Ishikawa (cell line): ENCODE data around the gene ELFN1.

Experiments used
- CEBPB ChIP-seq: IDR thresholded peaks from 2 replicates; pipeline ENCODE4 v1.6.1; 2012
- CREB1 ChIP-seq: IDR thresholded peaks from 2 replicates; pipeline ENCODE4 v1.6.1; 2012; ENCODE audit warnings: low read depth
- EGR1 ChIP-seq: IDR thresholded peaks from 2 replicates; pipeline ENCODE4 v1.6.1; 2012
- EP300 ChIP-seq: IDR thresholded peaks from 2 replicates; pipeline ENCODE4 v1.6.1; 2012; ENCODE audit warnings: borderline replicate concordance
- FOXM1 ChIP-seq: IDR thresholded peaks from 2 replicates; pipeline ENCODE4 v1.6.1; 2012; ENCODE audit warnings: low read depth, borderline replicate concordance
- NFIC ChIP-seq: IDR thresholded peaks from 2 replicates; pipeline ENCODE4 v1.6.1; 2012
- RAD21 ChIP-seq: IDR thresholded peaks from 2 replicates; pipeline ENCODE4 v1.6.1; 2012; ENCODE audit warnings: low read depth
- TAF1 ChIP-seq: IDR thresholded peaks from 2 replicates; pipeline ENCODE4 v1.6.1; 2012; ENCODE audit warnings: low read depth, mild to moderate bottlenecking
- TCF12 ChIP-seq: IDR thresholded peaks from 2 replicates; pipeline ENCODE4 v1.6.1; 2012; ENCODE audit warnings: low read depth
- TEAD4 ChIP-seq: IDR thresholded peaks from 2 replicates; pipeline ENCODE4 v1.6.1; 2012
- YY1 ChIP-seq: IDR thresholded peaks from 2 replicates; pipeline ENCODE4 v1.6.1; 2012; ENCODE audit warnings: low read depth
- ZBTB7A ChIP-seq: IDR thresholded peaks from 2 replicates; pipeline ENCODE4 v1.6.1; 2012; ENCODE audit warnings: low read depth
- TF ChIP-seq, protein P1 (sequence below): IDR thresholded peaks from 2 replicates; pipeline ENCODE4 v1.6.1; 2012; ENCODE audit warnings: low read depth, mild to moderate bottlenecking
- TF ChIP-seq, protein P2 (sequence below): IDR thresholded peaks from 2 replicates; pipeline ENCODE4 v1.6.1; 2012
- TF ChIP-seq, protein P3 (sequence below): IDR thresholded peaks from 2 replicates; pipeline ENCODE4 v1.6.1; 2012

ELFN1 gene

DNA sequence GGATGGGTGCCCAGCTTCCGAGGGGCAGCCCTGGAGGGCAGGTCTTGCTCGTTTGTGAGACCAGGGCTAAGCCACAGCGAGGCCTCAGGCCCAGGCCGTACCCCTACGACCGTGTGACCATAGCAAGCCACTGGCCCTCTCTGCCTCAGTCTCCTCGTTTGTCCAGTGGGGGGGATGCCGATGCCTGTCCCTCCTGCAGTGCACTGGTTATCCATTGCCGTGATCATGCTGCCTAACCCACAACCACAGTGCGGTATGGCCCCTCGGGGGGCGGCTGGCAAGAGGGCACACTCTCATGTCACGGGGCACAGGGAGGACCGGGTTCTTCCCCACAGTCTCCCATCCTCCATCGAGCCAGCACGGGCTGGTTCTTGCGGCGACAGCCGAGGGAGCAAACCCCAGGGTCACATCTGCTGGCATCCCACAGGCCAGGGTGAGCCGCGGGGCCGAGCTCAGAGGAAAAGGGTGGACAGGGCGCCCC, 80.5 kb downstream of the ELFN1 start:
- no peak for TF ChIP-seq EGR1
- TF ChIP-seq, protein P1, sequence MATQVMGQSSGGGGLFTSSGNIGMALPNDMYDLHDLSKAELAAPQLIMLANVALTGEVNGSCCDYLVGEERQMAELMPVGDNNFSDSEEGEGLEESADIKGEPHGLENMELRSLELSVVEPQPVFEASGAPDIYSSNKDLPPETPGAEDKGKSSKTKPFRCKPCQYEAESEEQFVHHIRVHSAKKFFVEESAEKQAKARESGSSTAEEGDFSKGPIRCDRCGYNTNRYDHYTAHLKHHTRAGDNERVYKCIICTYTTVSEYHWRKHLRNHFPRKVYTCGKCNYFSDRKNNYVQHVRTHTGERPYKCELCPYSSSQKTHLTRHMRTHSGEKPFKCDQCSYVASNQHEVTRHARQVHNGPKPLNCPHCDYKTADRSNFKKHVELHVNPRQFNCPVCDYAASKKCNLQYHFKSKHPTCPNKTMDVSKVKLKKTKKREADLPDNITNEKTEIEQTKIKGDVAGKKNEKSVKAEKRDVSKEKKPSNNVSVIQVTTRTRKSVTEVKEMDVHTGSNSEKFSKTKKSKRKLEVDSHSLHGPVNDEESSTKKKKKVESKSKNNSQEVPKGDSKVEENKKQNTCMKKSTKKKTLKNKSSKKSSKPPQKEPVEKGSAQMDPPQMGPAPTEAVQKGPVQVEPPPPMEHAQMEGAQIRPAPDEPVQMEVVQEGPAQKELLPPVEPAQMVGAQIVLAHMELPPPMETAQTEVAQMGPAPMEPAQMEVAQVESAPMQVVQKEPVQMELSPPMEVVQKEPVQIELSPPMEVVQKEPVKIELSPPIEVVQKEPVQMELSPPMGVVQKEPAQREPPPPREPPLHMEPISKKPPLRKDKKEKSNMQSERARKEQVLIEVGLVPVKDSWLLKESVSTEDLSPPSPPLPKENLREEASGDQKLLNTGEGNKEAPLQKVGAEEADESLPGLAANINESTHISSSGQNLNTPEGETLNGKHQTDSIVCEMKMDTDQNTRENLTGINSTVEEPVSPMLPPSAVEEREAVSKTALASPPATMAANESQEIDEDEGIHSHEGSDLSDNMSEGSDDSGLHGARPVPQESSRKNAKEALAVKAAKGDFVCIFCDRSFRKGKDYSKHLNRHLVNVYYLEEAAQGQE: no peak
- TF ChIP-seq, protein P2, sequence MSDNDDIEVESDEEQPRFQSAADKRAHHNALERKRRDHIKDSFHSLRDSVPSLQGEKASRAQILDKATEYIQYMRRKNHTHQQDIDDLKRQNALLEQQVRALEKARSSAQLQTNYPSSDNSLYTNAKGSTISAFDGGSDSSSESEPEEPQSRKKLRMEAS: no peak
- no peak for TF ChIP-seq NFIC
- no peak for TF ChIP-seq CREB1
- TF ChIP-seq EP300: no peak
- no peak for TF ChIP-seq RAD21
- TF ChIP-seq TAF1: no peak
- no peak for TF ChIP-seq ZBTB7A
- TF ChIP-seq YY1: no peak
- TF ChIP-seq, protein P3, sequence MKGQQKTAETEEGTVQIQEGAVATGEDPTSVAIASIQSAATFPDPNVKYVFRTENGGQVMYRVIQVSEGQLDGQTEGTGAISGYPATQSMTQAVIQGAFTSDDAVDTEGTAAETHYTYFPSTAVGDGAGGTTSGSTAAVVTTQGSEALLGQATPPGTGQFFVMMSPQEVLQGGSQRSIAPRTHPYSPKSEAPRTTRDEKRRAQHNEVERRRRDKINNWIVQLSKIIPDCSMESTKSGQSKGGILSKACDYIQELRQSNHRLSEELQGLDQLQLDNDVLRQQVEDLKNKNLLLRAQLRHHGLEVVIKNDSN: no peak
- no peak for TF ChIP-seq FOXM1
- TF ChIP-seq CEBPB: no peak

DNA sequence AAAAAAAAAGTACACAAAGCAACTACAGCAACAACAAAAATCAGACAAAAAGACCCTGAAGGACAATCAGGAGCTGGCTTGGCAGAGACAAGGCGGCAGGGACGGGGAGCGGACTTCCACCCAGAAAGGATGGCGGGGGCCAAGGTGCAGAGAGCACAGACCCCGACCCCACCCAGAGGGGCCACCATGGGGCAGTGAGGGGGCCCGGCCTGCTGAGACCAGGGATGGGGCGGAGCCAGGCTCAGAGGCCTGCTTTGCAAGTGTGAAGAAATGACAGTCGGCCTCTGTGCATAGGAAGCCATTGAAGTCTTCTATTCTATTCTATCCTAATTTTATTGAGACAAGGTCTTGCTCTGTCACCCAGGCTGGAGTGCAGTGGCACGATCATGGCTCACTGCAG, 82.0 kb downstream of the ELFN1 start:
- TF ChIP-seq NFIC (no peak), YY1 (no peak), TAF1 (no peak), EGR1 (no peak), RAD21 (no peak), TEAD4 (no peak), CREB1 (no peak)

DNA sequence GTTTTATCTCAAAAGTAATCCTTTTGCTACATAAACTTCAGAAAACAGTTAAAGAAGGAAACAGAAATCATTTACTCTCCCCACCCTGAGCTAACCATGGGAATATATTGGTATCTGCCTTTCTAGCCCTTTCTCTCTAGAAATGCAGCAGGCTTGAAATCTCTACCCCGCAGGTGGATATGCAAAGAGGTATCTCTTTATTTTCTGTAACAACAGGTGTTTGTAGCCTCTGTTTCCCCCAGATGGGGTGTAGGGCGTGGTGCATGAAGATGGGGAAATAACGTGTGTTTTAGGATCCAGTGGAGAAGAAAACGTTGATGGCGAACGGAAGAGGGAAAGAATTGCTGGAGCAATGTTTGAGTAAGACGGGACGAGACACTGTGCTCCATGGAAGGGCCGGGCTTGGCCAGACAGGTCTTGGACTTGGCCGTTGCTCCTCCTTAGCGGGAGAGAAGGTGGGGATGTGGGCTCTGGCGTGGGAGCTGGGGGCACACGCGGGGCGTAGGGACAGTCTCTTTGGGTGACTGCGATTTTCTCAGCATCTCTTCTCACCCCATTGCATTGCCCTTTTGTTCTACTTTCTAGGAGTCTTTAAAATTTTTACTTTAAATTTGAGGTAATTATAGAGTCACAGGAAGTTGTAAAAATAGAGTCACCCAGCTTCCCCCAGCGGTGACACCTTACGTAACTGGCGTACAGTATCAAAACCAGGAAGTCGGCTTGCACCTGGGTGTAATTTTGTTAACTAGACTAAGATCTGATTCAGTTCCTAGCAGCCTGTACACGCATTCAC, 82.9 kb downstream of the ELFN1 start:
- TF ChIP-seq TAF1 (no peak), FOXM1 (no peak), CREB1 (no peak), RAD21 (no peak), ZBTB7A (no peak), YY1 (no peak), TEAD4 (no peak), TCF12 (no peak), EP300 (no peak), EGR1 (no peak), CEBPB (no peak), NFIC (no peak)
- TF ChIP-seq, protein P3: no peak
- TF ChIP-seq, protein P1: no peak
- TF ChIP-seq, protein P2: no peak

DNA sequence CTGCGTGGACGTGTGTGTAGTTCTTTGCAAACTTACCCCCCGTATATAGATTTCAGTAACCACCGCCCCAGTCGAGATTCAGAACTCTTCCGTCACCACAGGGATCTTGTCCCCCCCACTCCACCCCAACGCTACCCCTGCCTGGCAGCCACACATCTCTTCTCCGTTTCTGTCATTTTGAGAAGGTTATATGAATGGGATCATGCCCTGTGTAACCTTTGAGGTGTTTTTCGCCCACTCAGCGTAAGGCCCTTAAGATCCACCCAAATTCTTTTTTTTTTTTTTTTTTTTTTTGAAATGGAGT, 83.4 kb downstream of the ELFN1 start:
- TF ChIP-seq ZBTB7A: no peak
- TF ChIP-seq TEAD4: no peak
- no peak for TF ChIP-seq CREB1
- TF ChIP-seq EGR1: no peak
- no peak for TF ChIP-seq EP300
- TF ChIP-seq, protein P2: no peak
- TF ChIP-seq NFIC: no peak
- TF ChIP-seq, protein P3: no peak
- TF ChIP-seq RAD21: no peak

DNA sequence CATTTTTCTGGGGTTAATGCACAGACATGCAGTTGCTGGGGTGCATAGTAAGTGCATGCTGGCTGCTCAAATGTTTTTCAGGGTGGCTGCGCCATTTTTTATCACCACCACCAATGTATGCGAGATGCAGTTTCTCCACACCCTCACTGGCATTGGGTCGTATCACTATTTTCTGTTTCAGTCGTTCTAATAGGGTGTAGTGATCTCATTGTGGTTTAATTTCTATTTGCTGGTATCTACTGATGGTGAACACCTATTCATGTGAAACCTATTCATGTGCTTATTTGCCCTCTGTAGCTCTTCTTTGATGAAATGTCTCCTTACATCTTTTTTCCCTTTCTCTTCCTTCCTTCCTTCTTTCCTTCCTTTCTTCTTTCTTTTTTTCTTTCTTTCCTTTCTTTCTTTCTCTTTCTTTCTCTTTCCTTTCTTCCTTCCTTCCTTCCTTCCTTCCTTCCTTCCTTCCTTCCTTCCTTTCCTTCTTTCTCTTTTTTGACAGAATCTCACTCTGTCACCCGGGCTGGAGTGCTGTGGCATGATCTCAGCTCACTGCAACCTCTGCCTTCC, 84.3 kb downstream of the ELFN1 start:
- TF ChIP-seq TCF12: no peak
- no peak for TF ChIP-seq RAD21
- TF ChIP-seq TAF1: no peak
- TF ChIP-seq, protein P3: no peak
- no peak for TF ChIP-seq CEBPB
- TF ChIP-seq, protein P2: no peak
- TF ChIP-seq, protein P1: no peak
- no peak for TF ChIP-seq YY1
- TF ChIP-seq TEAD4: no peak
- TF ChIP-seq ZBTB7A: no peak
